Duodenal mucosa (tissue), 2 donors: ENCODE results near the gene TTC7B.

Experiments used
- H3K27ac ChIP-seq: one replicate; pipeline ENCODE4 v1.7.0; 2013; ENCODE audit warnings: low read depth, low read length
- H3K27me3 ChIP-seq, 2 donors: one replicate each; pipeline ENCODE4 v1.7.0; 2013; ENCODE audit warnings: low read length in 2 of 2, control low read depth in 1 of 2; ENCODE audit not compliant: insufficient read depth in 2 of 2, control insufficient read depth in 1 of 2
- H3K36me3 ChIP-seq, 2 donors: one replicate each; pipeline ENCODE4 v1.7.0; 2013; ENCODE audit warnings: low read length in 2 of 2, control low read depth in 1 of 2; ENCODE audit not compliant: insufficient read depth in 2 of 2, control insufficient read depth in 1 of 2
- H3K4me1 ChIP-seq, 2 donors: one replicate each; pipeline ENCODE4 v1.7.0; 2013; ENCODE audit warnings: low read length in 2 of 2, control low read depth in 1 of 2; ENCODE audit not compliant: insufficient read depth in 2 of 2, control insufficient read depth in 1 of 2
- H3K4me3 ChIP-seq, 2 donors: one replicate each; pipeline ENCODE4 v1.7.0; 2013; ENCODE audit warnings: low read length in 2 of 2, low read depth in 1 of 2
- H3K9ac ChIP-seq, 2 donors: one replicate each; pipeline ENCODE4 v1.7.0; 2013; ENCODE audit warnings: low read length in 2 of 2, low read depth in 1 of 2
- H3K9me3 ChIP-seq, 2 donors: one replicate each; pipeline ENCODE4 v1.7.0; 2013; ENCODE audit warnings: low read length in 2 of 2, control low read depth in 1 of 2; ENCODE audit not compliant: control insufficient read depth in 1 of 2

Gene TTC7B

GRCh38 chr14:90698379-90698869, 117.8 kb downstream of the TTC7B start:
- H3K36me3 ChIP-seq, result no peaks in the 10 kb centered on the region

GRCh38 chr14:90697577-90698206, 118.5 kb downstream of the TTC7B start:
- no peaks in the 10 kb centered on the region for H3K36me3 ChIP-seq
- H3K9ac ChIP-seq, result no peak overlapping the region
- H3K4me3 ChIP-seq, result no peak overlapping the region
- no peaks in the 10 kb centered on the region for H3K4me1 ChIP-seq
- H3K9me3 ChIP-seq, result no peaks in the 10 kb centered on the region
- H3K27me3 ChIP-seq, result no peaks in the 10 kb centered on the region
- no peak overlapping the region for H3K27ac ChIP-seq

More at GRCh38 chr14:90698379-90698869, 117.8 kb downstream of the TTC7B start:
- H3K9me3 ChIP-seq, result no peaks in the 10 kb centered on the region
- no peaks in the 10 kb centered on the region for H3K4me1 ChIP-seq
- H3K4me3 ChIP-seq, result no peak overlapping the region
- no peaks in the 10 kb centered on the region for H3K27me3 ChIP-seq
- no peak overlapping the region for H3K27ac ChIP-seq
- no peak overlapping the region for H3K9ac ChIP-seq

GRCh38 chr14:90697132-90697531, 119.1 kb downstream of the TTC7B start:
- Histone ChIP-seq H3K27me3 (no peaks in the 10 kb centered on the region), H3K4me3 (no peak overlapping the region), H3K9ac (no peak overlapping the region), H3K27ac (no peak overlapping the region), H3K4me1 (no peaks in the 10 kb centered on the region), H3K9me3 (no peaks in the 10 kb centered on the region), H3K36me3 (no peaks in the 10 kb centered on the region)

DNA sequence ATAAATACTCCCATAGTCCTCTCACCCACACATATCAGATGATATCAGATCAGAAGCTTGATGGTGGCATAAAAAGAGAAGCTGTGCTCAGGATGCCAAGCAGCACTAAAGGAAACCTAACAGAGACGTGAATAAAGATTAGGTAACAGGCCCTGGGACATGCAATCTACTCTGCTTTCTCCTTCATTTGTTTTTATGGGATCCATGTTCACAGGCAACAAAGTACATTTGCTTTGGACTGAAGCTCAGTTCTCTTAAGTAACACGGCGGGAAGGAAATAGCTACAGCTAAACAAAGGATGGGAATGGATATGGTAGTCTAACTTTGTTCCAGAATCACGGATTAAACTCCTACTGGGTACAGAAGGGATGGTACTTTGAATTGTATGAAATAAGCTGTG, 119.5 kb downstream of the TTC7B start:
- Histone ChIP-seq H3K36me3 (no peaks in the 10 kb centered on the region), H3K9me3 (no peaks in the 10 kb centered on the region), H3K27ac (no peak overlapping the region), H3K9ac (no peak overlapping the region), H3K4me3 (no peak overlapping the region), H3K4me1 (no peaks in the 10 kb centered on the region), H3K27me3 (no peaks in the 10 kb centered on the region)

- Histone ChIP-seq H3K4me3 (no peak overlapping the region), H3K9me3 (no peaks in the 10 kb centered on the region), H3K27me3 (no peaks in the 10 kb centered on the region), H3K9ac (no peak overlapping the region), H3K27ac (no peak overlapping the region), H3K36me3 (no peaks in the 10 kb centered on the region), H3K4me1 (no peaks in the 10 kb centered on the region)
Observed at GRCh38 chr14:90695997-90696660, 120.1 kb downstream of the TTC7B start.

GRCh38 chr14:90693413-90693812, 122.8 kb downstream of the TTC7B start:
- no peaks in the 10 kb centered on the region for H3K27me3 ChIP-seq
- H3K9me3 ChIP-seq, result no peaks in the 10 kb centered on the region
- no peaks in the 10 kb centered on the region for H3K4me1 ChIP-seq
- H3K27ac ChIP-seq, result no peak overlapping the region
- H3K4me3 ChIP-seq, result no peak overlapping the region
- no peaks in the 10 kb centered on the region for H3K36me3 ChIP-seq
- H3K9ac ChIP-seq, result no peak overlapping the region

- no peaks in the 10 kb centered on the region for H3K36me3 ChIP-seq
- H3K27ac ChIP-seq, result no peak overlapping the region
- no peaks in the 10 kb centered on the region for H3K27me3 ChIP-seq
- H3K4me1 ChIP-seq, result no peaks in the 10 kb centered on the region
- H3K9ac ChIP-seq, result no peak overlapping the region
- H3K4me3 ChIP-seq, result no peak overlapping the region
- H3K9me3 ChIP-seq, result no peaks in the 10 kb centered on the region
Observed at GRCh38 chr14:90692826-90693225, 123.4 kb downstream of the TTC7B start.

- H3K27ac ChIP-seq, result no peak overlapping the region
- no peaks in the 10 kb centered on the region for H3K9me3 ChIP-seq
- H3K36me3 ChIP-seq, result no peaks in the 10 kb centered on the region
- no peak overlapping the region for H3K4me3 ChIP-seq
- no peaks in the 10 kb centered on the region for H3K4me1 ChIP-seq
- H3K9ac ChIP-seq, result no peak overlapping the region
- no peaks in the 10 kb centered on the region for H3K27me3 ChIP-seq
Observed at GRCh38 chr14:90692061-90692460, 124.2 kb downstream of the TTC7B start.

GRCh38 chr14:90691627-90692026, 124.6 kb downstream of the TTC7B start:
- Histone ChIP-seq H3K4me3 (no peak overlapping the region), H3K9ac (no peak overlapping the region), H3K9me3 (no peaks in the 10 kb centered on the region), H3K27me3 (no peaks in the 10 kb centered on the region), H3K4me1 (no peaks in the 10 kb centered on the region), H3K27ac (no peak overlapping the region), H3K36me3 (no peaks in the 10 kb centered on the region)

DNA sequence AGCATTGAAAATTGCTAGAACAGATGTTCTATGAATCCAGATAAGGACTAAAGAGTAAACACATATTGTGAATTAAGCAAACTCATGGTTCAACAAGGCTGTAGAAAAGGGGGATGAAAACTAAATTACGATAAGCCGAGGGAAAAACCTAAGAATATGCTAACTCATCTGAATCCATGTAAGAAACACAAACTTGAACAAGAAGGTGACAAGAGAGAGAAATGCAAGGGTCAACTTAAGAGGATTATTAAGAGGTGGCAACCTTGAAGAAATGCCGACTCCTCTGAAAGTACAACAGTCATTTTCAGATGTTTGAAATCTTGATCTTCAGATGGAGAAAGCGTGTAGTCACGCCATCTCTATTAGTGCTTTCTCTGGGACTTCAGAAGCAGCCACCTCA, 128.6 kb downstream of the TTC7B start:
- H3K27ac ChIP-seq, result no peak overlapping the region
- no peaks in the 10 kb centered on the region for H3K4me1 ChIP-seq
- H3K9ac ChIP-seq, result no peak overlapping the region
- H3K36me3 ChIP-seq, result peaks cover 0 to 3% of the 10 kb centered on the region in 2 donors
- H3K9me3 ChIP-seq, result no peaks in the 10 kb centered on the region
- no peak overlapping the region for H3K4me3 ChIP-seq
- no peaks in the 10 kb centered on the region for H3K27me3 ChIP-seq
